ENCODE measurements around the gene TRIM45. TPM values are rescaled to one million over a fixed set of nuclear protein-coding genes. Genes with fewer than 3 reads are reported as not detected.
A peak's percentile ranks its signal among the peaks of the same experiment; 100 is the strongest.

TRIM45 gene
- total RNA-seq, 1 donor from 2014 or later: 2.1 TPM

- DNase-seq (no peak), ATAC-seq (no peak)
- H3K4me3 ChIP-seq: no peak overlapping the region
- no peaks in the 10 kb centered on the region for H3K9me3 ChIP-seq
- H3K27ac ChIP-seq: no peak overlapping the region
- no peak for TF ChIP-seq CTCF (IDR thresholded peaks at IDR 0.05)
- H3K36me3 ChIP-seq: peaks cover 33% of the 10 kb centered on the region
- intact Hi-C loops (cut with DNase I): no loop called here
- peaks cover 6% of the 10 kb centered on the region for H3K4me1 ChIP-seq
- H3K27me3 ChIP-seq (ENCODE audit: low read depth): no peaks in the 10 kb centered on the region
Measured at GRCh38 chr1:117098287-117098890, 23.2 kb downstream of the TRIM45 start.

GRCh38 chr1:117097443-117097842 is 24.1 kb downstream of the TRIM45 start:
- Histone ChIP-seq H3K36me3 (peaks cover 33% of the 10 kb centered on the region), H3K4me3 (no peak overlapping the region), H3K4me1 (peaks cover 7% of the 10 kb centered on the region), H3K9me3 (no peaks in the 10 kb centered on the region), H3K27me3 (ENCODE audit: low read depth) (no peaks in the 10 kb centered on the region), H3K27ac (no peak overlapping the region)
- TF ChIP-seq CTCF (IDR thresholded peaks at IDR 0.05): no peak
- DNase-seq (no peak), ATAC-seq (no peak)
- intact Hi-C loops (cut with DNase I): no loop called here

- Histone ChIP-seq H3K4me3 (no peak overlapping the region), H3K27me3 (ENCODE audit: low read depth) (no peaks in the 10 kb centered on the region), H3K4me1 (peaks cover 7% of the 10 kb centered on the region), H3K36me3 (peaks cover 29% of the 10 kb centered on the region), H3K27ac (no peak overlapping the region), H3K9me3 (no peaks in the 10 kb centered on the region)
- intact Hi-C loops (cut with DNase I): no loop called here
- TF ChIP-seq CTCF (IDR thresholded peaks at IDR 0.05): no peak
- DNase-seq: no peak
- no peak for ATAC-seq
Measured at GRCh38 chr1:117096951-117097408, 24.6 kb downstream of the TRIM45 start.

GRCh38 chr1:117094841-117095604 is 26.5 kb downstream of the TRIM45 start:
- no peaks in the 10 kb centered on the region for H3K27me3 ChIP-seq (ENCODE audit: low read depth)
- peaks cover 33% of the 10 kb centered on the region for H3K36me3 ChIP-seq
- no peaks in the 10 kb centered on the region for H3K9me3 ChIP-seq
- peaks cover 7% of the 10 kb centered on the region for H3K4me1 ChIP-seq
- no peak for TF ChIP-seq CTCF (IDR thresholded peaks at IDR 0.05)
- DNase-seq (no peak), ATAC-seq (no peak)
- no peak overlapping the region for H3K27ac ChIP-seq
- intact Hi-C loops (cut with DNase I): no loop called here
- H3K4me3 ChIP-seq: no peak overlapping the region

- Histone ChIP-seq H3K27me3 (ENCODE audit: low read depth) (no peaks in the 10 kb centered on the region), H3K9me3 (no peaks in the 10 kb centered on the region), H3K27ac (no peak overlapping the region), H3K4me1 (peaks cover 7% of the 10 kb centered on the region), H3K36me3 (peaks cover 35% of the 10 kb centered on the region), H3K4me3 (no peak overlapping the region)
- DNase-seq: no peak
- no peak for TF ChIP-seq CTCF (IDR thresholded peaks at IDR 0.05)
- intact Hi-C loops (cut with DNase I): no loop called here
- ATAC-seq: peak; percentile 52 to 69
Measured at GRCh38 chr1:117093870-117094621, 27.5 kb downstream of the TRIM45 start.
